WI38 (cell line): Measurements from ENCODE around the gene NOL9.

Experiments
- H3K4me3 ChIP-seq: 2 replicates; pipeline ENCODE4 v1.5.1; 2011; ENCODE audit warnings: low read depth, mild to moderate bottlenecking, control low read depth, low read length
- TF ChIP-seq, protein P1 (sequence below): IDR thresholded peaks from 2 replicates; pipeline ENCODE4 v1.5.1; 2012; ENCODE audit warnings: low read depth, mild to moderate bottlenecking, control low read depth, low read length

The NOL9 gene

GRCh38 chr1:6536291-6536690, 18.0 kb downstream of the NOL9 start:
- TF ChIP-seq, protein P1, sequence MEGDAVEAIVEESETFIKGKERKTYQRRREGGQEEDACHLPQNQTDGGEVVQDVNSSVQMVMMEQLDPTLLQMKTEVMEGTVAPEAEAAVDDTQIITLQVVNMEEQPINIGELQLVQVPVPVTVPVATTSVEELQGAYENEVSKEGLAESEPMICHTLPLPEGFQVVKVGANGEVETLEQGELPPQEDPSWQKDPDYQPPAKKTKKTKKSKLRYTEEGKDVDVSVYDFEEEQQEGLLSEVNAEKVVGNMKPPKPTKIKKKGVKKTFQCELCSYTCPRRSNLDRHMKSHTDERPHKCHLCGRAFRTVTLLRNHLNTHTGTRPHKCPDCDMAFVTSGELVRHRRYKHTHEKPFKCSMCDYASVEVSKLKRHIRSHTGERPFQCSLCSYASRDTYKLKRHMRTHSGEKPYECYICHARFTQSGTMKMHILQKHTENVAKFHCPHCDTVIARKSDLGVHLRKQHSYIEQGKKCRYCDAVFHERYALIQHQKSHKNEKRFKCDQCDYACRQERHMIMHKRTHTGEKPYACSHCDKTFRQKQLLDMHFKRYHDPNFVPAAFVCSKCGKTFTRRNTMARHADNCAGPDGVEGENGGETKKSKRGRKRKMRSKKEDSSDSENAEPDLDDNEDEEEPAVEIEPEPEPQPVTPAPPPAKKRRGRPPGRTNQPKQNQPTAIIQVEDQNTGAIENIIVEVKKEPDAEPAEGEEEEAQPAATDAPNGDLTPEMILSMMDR = no peak
- no peak overlapping the region for H3K4me3 ChIP-seq

GRCh38 chr1:6535214-6535613, 19.1 kb downstream of the NOL9 start:
- TF ChIP-seq, protein P1 = no peak
- no peak overlapping the region for H3K4me3 ChIP-seq

- H3K4me3 ChIP-seq = no peak overlapping the region
- TF ChIP-seq, protein P1 = no peak
Measured at GRCh38 chr1:6534248-6534822, 20.0 kb downstream of the NOL9 start.

- TF ChIP-seq, protein P1 = no peak
- no peak overlapping the region for H3K4me3 ChIP-seq
Measured at GRCh38 chr1:6531996-6532395, 22.3 kb downstream of the NOL9 start.

DNA sequence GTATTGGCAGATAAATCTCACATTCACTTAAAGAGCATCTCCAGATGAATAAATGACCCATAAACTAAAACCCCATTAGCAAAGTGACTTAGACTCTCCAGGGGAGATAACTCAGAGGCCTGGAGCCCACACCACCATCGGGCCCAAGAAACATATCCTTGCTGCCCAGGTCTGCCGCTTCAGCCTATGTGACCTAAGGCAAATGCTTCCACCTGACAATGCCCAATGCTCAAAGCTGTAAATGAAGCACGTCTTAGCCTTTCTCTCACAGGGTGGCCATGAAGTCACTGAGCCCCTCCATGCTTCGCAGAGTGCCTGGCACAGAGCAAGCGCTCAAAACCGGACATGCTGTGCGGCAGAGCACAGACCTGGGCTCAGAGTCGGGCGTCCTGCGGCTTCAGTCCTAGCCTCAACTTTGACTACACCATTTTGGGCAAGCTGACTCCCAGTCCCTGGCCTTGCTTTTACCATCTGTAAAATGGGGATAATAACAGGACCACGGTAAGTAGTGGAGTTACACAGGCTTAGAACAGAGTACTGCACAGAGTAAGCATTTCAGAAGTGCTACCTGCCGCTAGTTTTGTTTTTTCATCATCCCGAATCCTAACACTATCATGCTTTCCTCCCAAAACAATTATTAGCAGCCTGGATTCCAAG, 23.7 kb downstream of the NOL9 start:
- H3K4me3 ChIP-seq = no peak overlapping the region
- TF ChIP-seq, protein P1 = no peak

GRCh38 chr1:6528492-6528891, 25.8 kb downstream of the NOL9 start:
- TF ChIP-seq, protein P1 = no peak
- no peak overlapping the region for H3K4me3 ChIP-seq

DNA sequence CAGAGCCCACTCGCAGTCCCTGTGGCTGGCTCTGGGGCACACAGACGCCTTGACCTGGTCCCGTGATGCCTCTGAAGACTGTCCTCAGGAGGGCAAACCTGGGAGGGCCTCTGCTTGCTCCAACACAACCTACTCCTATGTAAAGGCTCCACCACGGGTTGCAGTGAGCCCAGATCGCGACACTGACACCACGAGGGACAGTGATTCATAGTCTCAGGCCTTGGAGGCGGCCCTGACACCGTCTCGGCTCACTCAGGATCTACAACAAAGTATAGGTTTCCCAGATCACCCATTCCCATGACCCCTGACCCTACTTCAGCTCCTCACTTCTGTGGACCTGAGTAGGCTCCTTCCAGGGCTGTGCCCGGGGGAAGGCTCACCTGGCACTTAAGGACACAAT, 28.0 kb downstream of the NOL9 start:
- no peak overlapping the region for H3K4me3 ChIP-seq
- TF ChIP-seq, protein P1 = no peak
